Dermis blood vessel endothelial cell (primary cell): ENCODE results near the gene EIF2AK3. TPM values are rescaled to one million over a fixed set of nuclear protein-coding genes. Genes with fewer than 3 reads are reported as not detected.
"Not testable (repeated sequence)": the region's sequence is repeated elsewhere in the genome, so short reads cannot be mapped to it uniquely, and the experiment has no call there.

Source experiments
- DNase-seq: peaks from one replicate; pipeline ENCODE4 v3.0.0; 2010
- total RNA-seq: library from RNA; depleted of rRNA; stranded (reverse); fragments of >200 nt; gene quantifications from 2 replicates; pipeline ENCODE4 v1.2.3, GENCODE V29; 2014

Gene EIF2AK3
- total RNA-seq, 1 donor from 2014 or later, result 30.1 TPM

DNA sequence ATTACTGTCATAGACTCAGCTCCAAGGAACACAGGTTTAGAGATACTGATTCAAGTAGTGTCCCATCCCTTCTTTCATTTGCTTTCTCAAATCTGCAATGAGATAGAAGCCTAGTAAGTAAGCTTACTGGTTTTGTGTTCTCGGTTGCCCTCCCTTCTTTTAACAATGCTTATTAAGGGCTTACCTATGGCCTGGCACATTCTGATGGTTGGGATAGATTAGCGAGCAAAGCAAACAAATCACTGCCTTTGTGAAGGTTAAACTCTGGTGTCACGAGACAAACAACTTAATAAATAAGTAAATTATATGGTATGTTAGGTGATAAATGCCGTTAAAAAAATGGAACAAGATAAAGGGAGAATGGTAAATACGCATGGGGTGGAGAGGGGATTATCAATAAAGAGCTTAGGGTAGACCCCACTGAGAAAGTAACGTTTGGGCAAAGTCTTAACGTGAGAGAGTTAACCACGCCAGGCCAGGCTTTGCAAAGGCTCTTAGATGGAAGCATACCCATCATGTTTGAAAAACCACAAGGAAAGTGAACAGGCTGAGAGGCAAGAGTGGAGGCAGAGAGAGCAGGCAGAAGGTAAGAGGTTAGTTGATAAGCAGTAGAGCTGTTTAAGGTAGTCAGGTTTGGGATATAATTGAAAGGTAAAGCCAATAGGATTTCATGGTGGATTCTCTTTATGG is 31.0 kb downstream of the EIF2AK3 start:
- DNase-seq, result no peak

DNA sequence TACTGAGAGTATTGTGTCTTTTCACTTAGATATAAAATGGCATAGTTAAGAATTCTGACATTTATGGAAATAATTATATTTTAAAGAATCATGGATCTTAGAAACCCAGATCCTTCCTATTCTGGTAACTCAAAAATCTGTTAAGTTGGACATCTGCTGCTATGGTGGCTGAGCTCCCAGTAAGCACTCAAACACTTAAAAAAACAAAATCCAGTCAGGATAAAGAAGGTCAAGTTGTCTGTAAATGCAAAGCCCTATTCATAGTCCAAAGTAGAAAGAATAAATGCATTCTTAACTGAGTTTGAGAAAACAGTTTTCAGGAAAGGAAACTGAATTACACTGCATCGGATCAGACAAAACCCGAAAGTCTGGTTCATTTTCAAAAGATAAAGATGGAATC is 35.6 kb downstream of the EIF2AK3 start:
- DNase-seq, result no peak

DNA sequence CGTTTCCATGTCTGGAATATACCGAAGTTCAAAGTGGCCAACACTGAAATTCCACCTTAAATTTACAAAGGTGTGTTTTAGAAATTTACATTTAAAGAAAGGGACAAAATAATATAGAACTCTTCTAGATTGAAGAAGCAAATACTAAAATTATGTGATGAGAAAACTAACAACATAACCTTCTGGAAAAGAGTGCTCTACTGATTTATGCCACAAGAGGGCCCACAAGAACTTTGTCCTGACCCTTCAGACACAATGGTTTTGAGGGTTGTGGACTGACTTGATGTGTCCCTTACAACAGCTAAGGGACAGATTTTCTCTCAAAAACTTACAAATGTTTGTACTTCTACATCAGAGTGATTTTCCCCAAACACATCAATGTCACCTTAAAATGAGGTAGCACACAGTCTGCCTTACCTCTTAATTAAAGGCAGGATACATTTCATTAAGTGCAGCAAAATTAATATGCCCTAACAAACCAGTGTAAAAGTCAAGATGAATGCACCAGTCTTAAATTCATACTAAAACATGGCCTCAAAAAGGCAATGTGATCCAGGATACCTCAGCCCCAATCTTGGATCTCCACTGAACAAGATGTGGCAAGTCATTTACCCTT is 36.2 kb downstream of the EIF2AK3 start:
- peak; percentile 85 for DNase-seq

DNA sequence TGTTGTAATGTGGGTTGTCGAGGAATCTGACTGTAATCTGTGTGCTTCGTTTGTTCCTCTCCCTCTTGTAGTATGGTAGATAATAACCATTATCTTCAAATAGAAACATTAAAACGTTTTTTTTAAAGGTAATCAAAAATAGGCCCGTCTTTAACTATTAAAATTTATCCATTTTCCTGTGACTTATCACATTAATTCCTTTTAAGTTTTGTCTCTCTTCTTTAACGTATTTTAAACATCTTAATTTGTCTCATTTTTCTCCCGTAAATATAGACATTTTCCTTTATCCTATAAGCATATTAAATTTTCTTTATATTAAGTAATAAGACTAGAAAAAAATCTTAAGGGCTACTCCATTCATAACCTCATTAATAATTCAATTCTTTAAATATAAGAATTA is 41.3 kb downstream of the EIF2AK3 start:
- DNase-seq, result no peak

DNA sequence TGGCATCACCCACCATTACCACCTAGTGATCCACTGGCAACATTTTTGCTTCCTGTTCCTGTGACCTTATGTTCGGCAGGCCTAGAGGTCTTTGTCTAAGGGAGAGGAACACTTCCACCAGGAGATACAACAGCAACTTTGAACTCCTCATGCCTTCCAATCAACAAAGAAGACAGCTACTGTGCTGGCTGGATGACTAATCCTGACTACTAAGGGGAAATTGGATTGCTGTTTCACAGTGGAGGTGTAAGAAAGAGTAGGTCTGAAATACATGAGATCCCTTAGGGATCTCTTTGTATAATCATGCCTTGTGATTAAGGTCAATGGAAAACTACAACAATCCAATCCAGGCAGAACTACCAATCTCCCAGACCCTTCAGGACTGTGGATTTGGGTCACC is 45.2 kb downstream of the EIF2AK3 start:
- peak; percentile 21 for DNase-seq

DNA sequence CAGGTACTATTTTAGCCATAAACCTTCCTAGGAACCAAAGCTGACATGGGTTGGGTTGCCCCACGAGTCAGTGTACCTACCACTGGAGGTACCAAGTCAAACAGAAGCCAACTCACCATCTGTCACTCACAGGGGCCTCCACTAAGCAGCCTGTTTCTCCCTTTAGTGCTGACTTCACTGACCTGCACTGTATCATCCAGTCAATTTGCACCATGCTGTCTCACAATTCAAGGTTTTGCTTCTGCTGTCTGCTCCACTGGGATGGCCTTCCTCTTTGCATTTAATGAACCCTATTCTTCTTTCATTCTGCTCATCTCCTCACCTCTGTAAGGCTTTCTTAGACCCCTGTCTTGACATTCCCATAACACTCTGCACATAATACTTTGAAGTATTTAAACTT is 47.2 kb downstream of the EIF2AK3 start:
- no peak for DNase-seq

DNA sequence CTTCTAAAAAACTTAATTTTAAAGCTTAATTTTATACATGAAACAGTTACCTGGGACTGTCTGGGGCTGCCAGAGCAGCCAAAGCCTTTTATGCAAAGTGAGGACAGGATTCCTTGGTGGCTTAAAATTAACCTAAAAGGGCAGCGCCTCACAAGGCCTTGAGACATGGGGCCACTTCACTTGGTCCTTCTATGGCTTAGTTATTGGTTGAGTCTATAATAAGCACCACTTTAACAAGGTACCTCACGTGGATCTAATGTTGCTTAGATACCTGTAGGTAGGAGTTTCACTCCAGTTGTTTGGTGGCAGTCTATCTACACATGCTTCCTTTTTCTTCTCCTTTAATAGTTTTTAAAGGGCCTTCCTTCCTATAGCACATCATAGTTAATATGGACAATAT is 51.6 kb downstream of the EIF2AK3 start:
- DNase-seq, result no peak

DNA sequence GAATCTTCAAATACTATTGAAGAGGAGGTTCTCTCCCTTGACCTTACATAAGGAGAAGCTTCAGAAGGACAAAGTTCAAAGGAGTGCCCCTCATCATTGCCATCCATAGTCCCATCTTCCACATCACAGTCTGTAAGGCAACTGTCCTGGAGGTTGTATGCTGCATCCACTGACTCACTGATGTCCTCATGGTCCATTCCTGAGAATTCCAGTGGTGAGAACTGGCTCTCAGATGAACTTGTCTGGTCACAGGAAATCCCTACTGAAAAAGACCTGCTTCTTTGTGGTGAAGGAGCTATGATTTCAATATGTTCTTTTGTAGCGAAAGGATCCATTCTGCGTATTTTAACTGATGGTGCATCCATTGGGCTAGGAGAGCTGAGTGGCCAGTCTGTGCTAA is 52.2 kb downstream of the EIF2AK3 start:
- no peak for DNase-seq

DNA sequence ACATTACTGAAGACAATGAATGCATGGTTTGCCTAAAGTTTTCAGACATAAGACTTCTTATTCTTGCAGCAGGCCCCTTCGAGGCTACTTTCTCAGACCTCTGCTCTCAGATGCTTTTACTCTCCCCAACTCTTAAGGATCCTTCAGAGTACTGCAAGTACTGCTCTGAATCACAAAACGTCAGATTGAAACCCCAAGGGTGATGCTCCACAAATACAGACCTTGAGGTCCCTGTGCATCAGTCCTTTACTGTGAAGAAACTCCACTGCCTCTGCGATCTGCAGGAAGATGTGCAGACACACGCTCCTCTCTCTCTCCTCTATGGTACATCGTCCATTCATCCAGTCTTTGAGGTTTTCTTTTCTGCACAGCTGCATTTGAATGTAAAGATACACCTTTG is 52.8 kb downstream of the EIF2AK3 start:
- DNase-seq, result no peak

DNA sequence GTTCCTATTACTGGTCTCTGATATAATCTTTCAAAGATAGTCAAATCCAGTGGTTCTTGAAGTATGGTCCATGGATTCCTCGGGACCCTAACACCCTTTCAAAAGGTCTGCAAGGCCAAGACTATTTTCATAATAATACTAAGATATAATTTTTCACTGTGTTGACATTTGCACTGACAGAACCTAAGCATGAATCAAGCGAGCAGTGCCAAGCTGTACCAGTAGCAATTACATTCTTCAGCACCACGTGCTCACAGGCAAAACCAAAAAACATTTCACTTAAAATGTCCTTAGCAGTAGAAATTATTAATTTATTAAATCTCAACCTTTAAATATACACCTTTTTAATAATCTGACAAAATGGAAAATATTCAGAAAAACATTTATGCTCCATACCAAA is 59.1 kb downstream of the EIF2AK3 start:
- DNase-seq, result no peak

DNA sequence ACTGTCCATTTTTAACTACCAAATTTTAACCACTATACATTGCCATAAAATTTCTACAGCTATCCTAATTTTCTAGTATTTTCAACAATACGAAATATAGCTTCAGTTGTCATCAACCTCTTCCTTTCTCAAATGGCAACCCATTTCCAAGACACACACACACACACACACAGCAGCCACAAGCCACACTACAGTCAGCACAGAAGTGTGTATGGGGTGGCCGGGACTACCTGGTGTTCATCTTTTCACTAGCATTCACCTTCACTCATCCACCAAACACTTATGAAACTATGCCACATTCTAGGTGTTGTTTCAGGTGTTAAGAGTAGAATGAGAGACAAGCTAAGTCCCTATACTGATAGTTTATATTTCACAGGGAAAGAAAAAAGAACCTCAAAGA is 62.9 kb downstream of the EIF2AK3 start:
- no peak for DNase-seq

DNA sequence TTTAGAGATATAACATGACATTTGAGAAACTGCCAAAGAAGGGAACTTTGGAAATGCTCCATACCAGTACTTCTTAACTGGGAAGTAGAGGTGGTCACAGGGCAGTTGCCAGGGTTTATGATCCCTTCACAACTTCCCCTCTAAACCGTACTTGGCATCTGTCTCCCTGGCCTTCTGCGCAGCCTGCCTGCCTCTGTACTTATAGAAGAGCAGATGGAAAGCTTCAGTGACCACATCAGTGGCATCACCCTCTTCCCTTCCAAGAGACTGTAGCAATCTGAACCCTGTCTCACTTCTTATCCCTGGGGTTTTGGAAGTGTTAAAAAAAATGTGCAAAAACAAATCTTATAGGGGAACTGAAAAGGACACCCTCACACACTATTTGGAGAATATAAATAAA is 64.1 kb downstream of the EIF2AK3 start:
- DNase-seq, result no peak

DNA sequence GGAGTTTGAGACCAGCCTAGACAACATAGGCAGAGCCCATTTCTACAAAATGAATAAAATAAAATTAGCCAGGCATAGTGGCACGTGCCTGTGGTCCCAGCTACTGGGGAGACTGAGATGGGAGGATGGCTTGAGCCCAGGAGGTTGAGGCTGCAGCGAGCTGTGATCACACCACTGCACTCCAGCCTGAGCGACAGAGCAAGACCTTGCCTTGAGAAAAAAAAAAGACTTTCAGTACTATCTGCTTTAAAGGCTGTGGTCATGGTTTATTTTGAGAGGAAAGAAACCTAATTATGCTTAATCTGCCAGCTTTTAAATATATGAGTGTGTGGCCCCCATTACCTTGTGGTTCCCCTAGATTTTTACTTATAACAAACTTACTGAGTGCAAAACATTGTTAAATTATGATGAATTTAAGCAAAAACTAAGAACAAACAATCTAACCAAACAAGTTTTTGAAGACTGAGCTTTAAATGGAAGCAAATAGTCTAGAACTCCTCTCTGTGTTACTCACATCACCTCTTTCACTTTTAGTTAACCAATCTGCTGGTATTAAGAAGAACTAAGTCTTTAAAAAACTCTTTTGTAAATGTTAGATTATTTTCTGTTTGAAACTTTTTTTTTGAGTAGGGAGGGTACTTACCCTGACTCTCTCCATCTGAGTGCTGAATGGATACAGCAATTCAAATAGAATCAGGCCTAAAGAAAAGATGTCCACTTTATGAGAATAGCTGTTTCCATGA is 65.4 kb downstream of the EIF2AK3 start:
- no peak for DNase-seq

DNA sequence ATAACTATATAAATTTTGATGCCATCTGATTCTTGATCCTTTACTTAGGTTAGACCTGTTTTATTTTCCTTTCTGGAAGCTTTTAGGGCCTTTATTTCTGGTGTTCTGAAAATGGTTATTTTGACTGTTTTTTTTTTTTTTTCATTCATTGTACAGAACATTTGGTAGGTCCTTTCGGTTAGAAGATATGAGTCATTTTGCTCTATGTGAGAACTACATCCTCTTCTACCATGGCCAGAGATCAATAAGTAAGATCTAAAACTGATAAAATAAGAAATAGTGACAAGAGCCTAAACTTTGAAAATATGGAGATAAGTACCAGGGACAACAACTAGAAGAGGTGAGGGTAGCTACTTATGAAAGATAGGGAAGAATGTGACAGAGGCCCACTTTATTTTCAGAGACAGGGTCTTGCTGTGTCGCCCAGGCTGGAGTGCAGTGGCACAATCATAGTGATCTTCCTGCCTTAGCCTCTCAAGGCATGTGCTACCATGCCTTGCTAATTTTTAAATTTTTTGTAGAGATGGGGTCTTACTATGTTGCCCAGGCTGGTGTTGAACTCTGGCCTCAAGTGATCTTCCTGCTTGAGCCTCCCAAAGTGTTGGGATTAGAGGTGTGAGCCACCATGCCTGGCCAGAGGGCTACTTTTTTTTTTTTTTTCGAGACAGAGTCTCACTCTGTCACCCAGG is 66.5 kb downstream of the EIF2AK3 start:
- DNase-seq, result no peak

DNA sequence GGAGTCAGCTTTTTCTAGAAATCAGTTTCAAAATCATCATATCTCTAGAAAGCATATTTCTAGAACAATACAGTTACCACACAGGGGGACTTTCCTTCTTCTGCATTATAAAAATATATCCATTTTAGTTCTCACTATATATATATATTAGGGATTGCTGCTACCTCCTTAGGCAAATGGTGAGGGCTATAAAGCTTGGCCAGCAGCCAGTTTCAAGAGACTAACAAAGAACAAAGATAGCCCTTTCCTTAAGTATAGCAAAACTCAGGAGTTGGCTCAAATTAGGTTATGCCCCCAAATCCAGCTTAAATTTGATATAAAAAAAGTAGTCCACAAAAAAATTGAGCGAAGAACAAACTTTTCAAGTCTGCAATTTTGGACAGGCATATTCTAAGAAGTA is 70.0 kb downstream of the EIF2AK3 start:
- no peak for DNase-seq

DNA sequence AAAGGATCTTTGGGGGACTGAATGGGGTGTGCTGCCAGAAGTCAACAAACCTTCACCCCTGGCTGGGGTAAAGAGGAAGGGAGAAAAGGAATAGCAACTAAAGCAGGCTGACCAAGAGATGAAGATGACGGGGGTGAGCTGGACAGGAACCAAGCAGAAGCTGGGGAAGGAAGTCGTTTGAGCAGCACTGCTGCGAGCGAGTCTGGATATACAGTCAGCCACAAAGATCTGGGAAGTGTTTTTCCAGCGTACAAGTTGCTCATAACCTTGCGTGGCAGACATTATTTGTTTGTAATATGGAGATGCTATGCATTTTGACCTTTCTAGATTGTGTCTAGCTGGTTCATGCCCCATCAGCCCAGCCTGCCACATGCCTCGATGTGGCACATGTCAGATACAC is 71.2 kb downstream of the EIF2AK3 start:
- DNase-seq, result peak; percentile 24

DNA sequence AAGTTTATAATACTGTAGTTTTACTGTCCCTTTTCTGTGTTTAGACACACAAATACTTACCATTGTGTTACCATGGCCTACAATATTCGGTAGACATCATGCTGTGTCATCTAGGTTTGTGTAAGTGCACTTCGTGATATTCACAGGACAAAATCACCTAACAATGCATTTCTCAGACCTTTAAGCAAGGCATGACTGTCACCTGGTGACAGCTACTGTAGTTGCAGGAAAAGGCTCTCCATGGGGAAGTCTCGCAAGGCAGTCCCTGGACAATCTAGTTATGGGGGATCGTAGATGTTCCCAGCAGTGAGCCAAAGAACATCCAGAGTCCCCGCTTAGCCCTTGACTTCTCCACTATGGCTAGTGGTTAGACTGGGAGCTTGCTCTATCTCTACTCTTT is 73.1 kb downstream of the EIF2AK3 start:
- DNase-seq, result no peak

DNA sequence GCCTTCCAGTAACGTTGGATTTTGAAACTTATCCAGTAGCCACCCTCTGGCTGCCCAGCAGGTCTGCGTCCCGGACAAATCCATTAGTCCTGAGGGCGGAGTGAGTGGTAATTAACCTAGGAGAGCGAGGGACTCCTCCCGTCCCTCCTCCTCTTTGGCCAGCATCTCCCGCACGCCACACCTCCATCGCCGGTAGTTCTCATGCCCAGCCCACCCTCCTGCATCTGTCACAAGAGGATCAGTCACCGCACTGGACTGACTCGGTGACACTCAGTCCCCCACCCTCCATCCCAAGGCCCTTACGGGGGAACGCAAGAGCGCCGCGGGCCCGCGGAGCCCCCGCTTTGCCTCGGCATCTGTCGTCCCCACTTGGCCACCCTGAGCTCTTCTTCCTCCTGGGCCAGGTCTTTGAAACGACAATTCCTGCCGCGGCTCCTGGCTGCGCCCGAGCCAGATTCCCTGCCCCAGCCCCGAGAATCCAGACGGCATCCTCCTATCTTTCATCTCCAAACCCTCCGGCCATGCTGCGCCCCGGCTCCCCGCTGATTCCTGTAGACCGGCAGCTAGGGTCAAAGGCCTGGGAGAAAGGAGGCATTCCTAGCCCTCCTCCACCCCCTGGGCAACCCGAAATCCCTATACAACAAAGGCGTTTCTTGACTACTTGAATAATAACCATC is 77.5 kb downstream of the EIF2AK3 start:
- no peak for DNase-seq

DNA sequence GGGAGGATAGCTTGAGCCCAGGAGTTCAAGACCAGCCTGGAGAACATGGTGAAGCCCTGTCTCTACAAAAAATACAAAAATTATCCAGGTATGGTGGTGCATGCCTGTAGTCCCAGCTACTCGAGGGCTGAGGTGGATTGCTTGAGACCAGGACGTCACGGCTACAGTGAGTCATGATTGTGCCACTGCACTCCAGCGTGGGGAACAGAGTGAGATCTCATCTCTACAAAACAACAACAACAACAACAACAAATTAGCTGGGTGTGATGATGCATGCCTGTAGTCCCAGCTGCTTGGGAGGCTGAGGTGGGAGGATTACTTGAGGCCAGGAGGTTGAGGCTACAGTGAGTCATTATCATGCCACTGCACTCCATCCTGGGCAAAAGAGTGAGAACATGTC is 81.0 kb downstream of the EIF2AK3 start:
- not testable (repeated sequence) for DNase-seq

DNA sequence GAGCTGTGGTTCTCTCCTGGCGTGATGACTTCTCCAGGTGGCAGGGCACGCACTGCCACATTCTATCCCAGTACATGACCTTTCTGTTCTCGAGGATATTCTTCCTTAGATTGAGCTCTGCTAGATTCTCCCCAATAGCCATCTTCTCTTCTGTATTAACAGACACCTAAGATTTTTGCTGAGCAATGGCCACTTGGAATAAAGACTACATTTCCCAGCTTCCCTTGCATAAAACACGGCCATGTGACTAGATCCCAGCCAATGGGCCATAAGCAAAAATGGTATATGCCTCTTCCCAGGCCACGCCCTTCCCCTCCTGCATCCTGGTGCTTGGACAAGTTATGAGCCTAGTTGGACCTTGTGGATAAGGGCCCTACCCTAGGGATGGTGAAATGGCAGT is 82.1 kb downstream of the EIF2AK3 start:
- DNase-seq, result peak; percentile 54

DNA sequence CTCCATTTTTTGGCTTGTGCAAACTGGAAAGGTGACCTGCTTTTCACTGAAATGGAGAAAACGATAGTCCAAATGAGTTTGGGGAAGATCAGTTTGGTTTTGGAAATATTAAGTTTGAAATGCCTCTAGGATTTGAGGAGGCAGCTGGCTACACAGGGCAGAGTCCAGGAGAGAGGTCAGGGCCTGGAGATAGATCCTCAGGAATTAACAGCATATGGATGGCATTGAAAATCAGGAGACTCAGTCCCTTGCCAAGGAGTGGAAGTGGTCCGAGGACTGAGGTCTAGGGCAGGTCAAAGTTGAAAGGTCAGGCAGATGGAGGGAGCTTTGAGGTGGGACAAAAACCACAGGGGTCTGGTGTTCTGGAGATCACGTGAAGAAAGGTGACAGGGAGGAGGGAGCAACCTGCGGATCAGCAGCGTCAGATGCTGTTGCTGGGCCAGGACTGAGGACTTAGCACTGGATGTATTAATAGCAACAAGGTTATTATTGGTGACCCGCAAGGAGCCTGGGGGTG is 83.7 kb downstream of the EIF2AK3 start:
- no peak for DNase-seq

DNA sequence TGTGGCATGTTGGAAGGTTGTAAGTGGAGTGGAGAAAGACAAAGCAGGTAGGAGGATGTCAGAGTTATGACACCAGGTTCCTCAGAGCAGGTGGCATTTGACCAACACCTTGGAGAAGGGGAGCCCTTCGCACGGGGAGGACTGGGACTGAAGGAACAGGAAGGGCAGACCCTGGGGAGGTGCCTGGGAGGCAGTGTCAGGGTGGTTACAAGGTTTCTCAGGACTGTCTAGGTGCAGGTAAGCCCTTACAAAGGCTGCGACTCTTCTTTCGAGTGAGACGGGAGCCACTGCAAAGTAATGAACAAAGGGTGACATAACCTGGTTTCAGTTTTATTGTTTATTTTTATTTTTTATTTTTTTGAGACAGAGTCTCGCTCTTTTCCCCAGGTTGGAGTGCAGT is 84.6 kb downstream of the EIF2AK3 start:
- no peak for DNase-seq

DNA sequence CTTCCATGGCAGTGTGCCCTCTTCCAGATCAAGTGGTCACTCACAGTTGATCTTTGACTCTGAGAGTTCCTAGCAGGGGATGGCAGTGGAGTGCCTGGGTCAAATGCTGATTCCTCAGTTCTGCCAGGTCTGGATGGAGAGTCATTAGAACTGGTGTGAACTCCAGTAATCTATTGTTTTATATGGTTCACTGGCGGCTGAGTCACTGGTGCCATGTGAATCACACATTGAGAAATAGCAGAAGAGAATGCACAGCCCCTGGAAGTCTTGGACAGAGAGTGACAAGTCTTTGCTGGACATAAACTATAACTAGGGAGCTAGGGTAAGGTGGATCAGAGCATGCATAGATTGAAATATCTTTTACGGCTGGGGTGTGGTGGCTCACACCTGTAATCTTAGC is 86.9 kb downstream of the EIF2AK3 start:
- DNase-seq, result peak; percentile 13
